ENCODE data around the gene PPP1R3F. TPM values are rescaled to one million over a fixed set of nuclear protein-coding genes. Genes with fewer than 3 reads are reported as not detected.
"Not testable (repeated sequence)": the region's sequence is repeated elsewhere in the genome, so short reads cannot be mapped to it uniquely, and the experiment has no call there.

Gene PPP1R3F
- total and polyA plus RNA-seq, 2 donors from 2014 or later = 4.5 to 5.1 TPM

GRCh38 chrX:49310371-49310770 is 40.8 kb downstream of the PPP1R3F start:
- Histone ChIP-seq H3K4me3 (ENCODE audit: low read length in 3 of 3) (peak overlapping the region in 1 of 3 donors; percentile 49), H3K4me1 (ENCODE audit: control insufficient read depth in 2 of 3, insufficient read depth in 2 of 3, low read depth in 1 of 3, low read length in 3 of 3) (no peaks in the 10 kb centered on the region), H3K27ac (ENCODE audit: low read depth in 2 of 2, low read length in 2 of 2) (no peak overlapping the region), H3K9ac (ENCODE audit: low read length in 3 of 3) (no peak overlapping the region), H3K27me3 (ENCODE audit: control insufficient read depth, insufficient read depth, low read length) (no peaks in the 10 kb centered on the region), H3K9me3 (ENCODE audit: control insufficient read depth in 2 of 3, insufficient read depth in 1 of 3, low read length in 3 of 3) (no peaks in the 10 kb centered on the region), H3K36me3 (ENCODE audit: control insufficient read depth in 2 of 3, insufficient read depth in 3 of 3, low read length in 3 of 3) (no peaks in the 10 kb centered on the region)
- intact Hi-C loops (cut with DNase I) = no loop called here
- no peak for TF ChIP-seq CTCF (IDR thresholded peaks at IDR 0.05; ENCODE audit: borderline replicate concordance, extremely low read depth, insufficient read depth)
- DNase-seq (no peak), FAIRE-seq (no peak)

- H3K36me3 ChIP-seq (ENCODE audit: control insufficient read depth in 2 of 3, insufficient read depth in 3 of 3, low read length in 3 of 3) = no peaks in the 10 kb centered on the region
- intact Hi-C loops (cut with DNase I) = no loop called here
- H3K27ac ChIP-seq (ENCODE audit: low read depth in 2 of 2, low read length in 2 of 2) = no peak overlapping the region
- no peak for TF ChIP-seq CTCF (IDR thresholded peaks at IDR 0.05; ENCODE audit: borderline replicate concordance, extremely low read depth, insufficient read depth)
- no peaks in the 10 kb centered on the region for H3K27me3 ChIP-seq (ENCODE audit: control insufficient read depth, insufficient read depth, low read length)
- no peak overlapping the region for H3K9ac ChIP-seq (ENCODE audit: low read length in 3 of 3)
- no peaks in the 10 kb centered on the region for H3K9me3 ChIP-seq (ENCODE audit: control insufficient read depth in 2 of 3, insufficient read depth in 1 of 3, low read length in 3 of 3)
- FAIRE-seq = no peak
- no peak overlapping the region for H3K4me3 ChIP-seq (ENCODE audit: low read length in 3 of 3)
- no peak for DNase-seq
- H3K4me1 ChIP-seq (ENCODE audit: control insufficient read depth in 2 of 3, insufficient read depth in 2 of 3, low read depth in 1 of 3, low read length in 3 of 3) = no peaks in the 10 kb centered on the region
These were observed 42.6 kb downstream of the PPP1R3F start for GRCh38 chrX:49312176-49312575.

- no peak for FAIRE-seq
These were observed 46.5 kb downstream of the PPP1R3F start for GRCh38 chrX:49316085-49316484.

GRCh38 chrX:49321737-49322136 is 52.1 kb downstream of the PPP1R3F start, which contains the start of gene GAGE12J:
TSS of gene GAGE12J (plus strand) at chrX:49322037. CDS start at chrX:49323194, 1,157 bp downstream.
- H3K36me3 ChIP-seq (ENCODE audit: control insufficient read depth in 2 of 3, insufficient read depth in 3 of 3, low read length in 3 of 3); H3K27me3 ChIP-seq (ENCODE audit: control insufficient read depth, insufficient read depth, low read length); H3K27ac ChIP-seq (ENCODE audit: low read depth in 2 of 2, low read length in 2 of 2); H3K4me1 ChIP-seq (ENCODE audit: control insufficient read depth in 2 of 3, insufficient read depth in 2 of 3, low read depth in 1 of 3, low read length in 3 of 3); intact Hi-C loops (cut with DNase I); FAIRE-seq; H3K9me3 ChIP-seq (ENCODE audit: control insufficient read depth in 2 of 3, insufficient read depth in 1 of 3, low read length in 3 of 3); H3K4me3 ChIP-seq (ENCODE audit: low read length in 3 of 3); DNase-seq; H3K9ac ChIP-seq (ENCODE audit: low read length in 3 of 3): not testable (repeated sequence)

More at GRCh38 chrX:49316085-49316484, 46.5 kb downstream of the PPP1R3F start:
- H3K9me3 ChIP-seq (ENCODE audit: control insufficient read depth in 2 of 3, insufficient read depth in 1 of 3, low read length in 3 of 3) = no peaks in the 10 kb centered on the region
- intact Hi-C loops (cut with DNase I) = no loop called here
- no peak for DNase-seq
- H3K4me3 ChIP-seq (ENCODE audit: low read length in 3 of 3) = no peak overlapping the region
- no peak overlapping the region for H3K27ac ChIP-seq (ENCODE audit: low read depth in 2 of 2, low read length in 2 of 2)
- H3K9ac ChIP-seq (ENCODE audit: low read length in 3 of 3) = no peak overlapping the region
- no peak for TF ChIP-seq CTCF (IDR thresholded peaks at IDR 0.05; ENCODE audit: borderline replicate concordance, extremely low read depth, insufficient read depth)
- no peaks in the 10 kb centered on the region for H3K36me3 ChIP-seq (ENCODE audit: control insufficient read depth in 2 of 3, insufficient read depth in 3 of 3, low read length in 3 of 3)
- no peaks in the 10 kb centered on the region for H3K27me3 ChIP-seq (ENCODE audit: control insufficient read depth, insufficient read depth, low read length)
- no peaks in the 10 kb centered on the region for H3K4me1 ChIP-seq (ENCODE audit: control insufficient read depth in 2 of 3, insufficient read depth in 2 of 3, low read depth in 1 of 3, low read length in 3 of 3)

GRCh38 chrX:49322266-49322665 is 52.7 kb downstream of the PPP1R3F start:
- H3K4me3 ChIP-seq (ENCODE audit: low read length in 3 of 3); H3K4me1 ChIP-seq (ENCODE audit: control insufficient read depth in 2 of 3, insufficient read depth in 2 of 3, low read depth in 1 of 3, low read length in 3 of 3); H3K36me3 ChIP-seq (ENCODE audit: control insufficient read depth in 2 of 3, insufficient read depth in 3 of 3, low read length in 3 of 3); FAIRE-seq; H3K27ac ChIP-seq (ENCODE audit: low read depth in 2 of 2, low read length in 2 of 2); intact Hi-C loops (cut with DNase I); H3K27me3 ChIP-seq (ENCODE audit: control insufficient read depth, insufficient read depth, low read length); H3K9me3 ChIP-seq (ENCODE audit: control insufficient read depth in 2 of 3, insufficient read depth in 1 of 3, low read length in 3 of 3); H3K9ac ChIP-seq (ENCODE audit: low read length in 3 of 3): not testable (repeated sequence)
- DNase-seq = peak in 1 of 5 donors; percentile 37

GRCh38 chrX:49323735-49324134 is 54.1 kb downstream of the PPP1R3F start:
- H3K9ac ChIP-seq (ENCODE audit: low read length in 3 of 3); intact Hi-C loops (cut with DNase I); H3K36me3 ChIP-seq (ENCODE audit: control insufficient read depth in 2 of 3, insufficient read depth in 3 of 3, low read length in 3 of 3); H3K27me3 ChIP-seq (ENCODE audit: control insufficient read depth, insufficient read depth, low read length); H3K9me3 ChIP-seq (ENCODE audit: control insufficient read depth in 2 of 3, insufficient read depth in 1 of 3, low read length in 3 of 3); H3K4me1 ChIP-seq (ENCODE audit: control insufficient read depth in 2 of 3, insufficient read depth in 2 of 3, low read depth in 1 of 3, low read length in 3 of 3); FAIRE-seq; H3K27ac ChIP-seq (ENCODE audit: low read depth in 2 of 2, low read length in 2 of 2); H3K4me3 ChIP-seq (ENCODE audit: low read length in 3 of 3): not testable (repeated sequence)
- DNase-seq = peak in 1 of 5 donors; percentile 11
